ENCODE measurements around the gene EHF.

The EHF gene

GRCh38 chr11:34586488-34587281 is 34.2 kb upstream of the EHF start:
- TF ChIP-seq ZNF70 (CRISPR knock-in tag; IDR thresholded peaks at IDR 0.05): no peak
- no peak for TF ChIP-seq CREB5 (CRISPR knock-in tag; IDR thresholded peaks at IDR 0.05; ENCODE audit: low read depth)
- ATAC-seq: no peak; the same call in 2 of the 3 replicates

- no peak for TF ChIP-seq GLIS3 (CRISPR knock-in tag; IDR thresholded peaks at IDR 0.05)
- no peak for TF ChIP-seq TCF4 (CRISPR knock-in tag; IDR thresholded peaks at IDR 0.05; ENCODE audit: borderline replicate concordance)
- no peak for TF ChIP-seq ZNF8 (CRISPR knock-in tag; IDR thresholded peaks at IDR 0.05)
- TF ChIP-seq PPARA (CRISPR knock-in tag; IDR thresholded peaks at IDR 0.05; ENCODE audit: borderline replicate concordance): no peak
- no peak for TF ChIP-seq ESRRG (CRISPR knock-in tag; IDR thresholded peaks at IDR 0.05)
- no peak for TF ChIP-seq CSDC2 (CRISPR knock-in tag; IDR thresholded peaks at IDR 0.05)
- TF ChIP-seq PATZ1 (CRISPR knock-in tag; IDR thresholded peaks at IDR 0.05; ENCODE audit: borderline replicate concordance): no peak
- TF ChIP-seq TOX (CRISPR knock-in tag; IDR thresholded peaks at IDR 0.05; ENCODE audit: borderline replicate concordance): no peak
- ATAC-seq: no peak
Measured at GRCh38 chr11:34587282-34587677, 33.6 kb upstream of the EHF start.

GRCh38 chr11:34588023-34588422 is 32.9 kb upstream of the EHF start:
- ATAC-seq: no peak
- no peak for TF ChIP-seq CSDC2 (CRISPR knock-in tag; IDR thresholded peaks at IDR 0.05)
- no peak for TF ChIP-seq ZFP30 (CRISPR knock-in tag; IDR thresholded peaks at IDR 0.05)
- TF ChIP-seq POU6F1 (CRISPR knock-in tag; IDR thresholded peaks at IDR 0.05; ENCODE audit: borderline replicate concordance, low read depth): no peak
- no peak for TF ChIP-seq ARNTL (CRISPR knock-in tag; IDR thresholded peaks at IDR 0.05; ENCODE audit: borderline replicate concordance, low read depth)
- no peak for TF ChIP-seq ISL1 (CRISPR knock-in tag; IDR thresholded peaks at IDR 0.05)
- TF ChIP-seq CSRNP3 (CRISPR knock-in tag; IDR thresholded peaks at IDR 0.05): no peak
- TF ChIP-seq ZNF8 (CRISPR knock-in tag; IDR thresholded peaks at IDR 0.05): no peak
- TF ChIP-seq TCF4 (CRISPR knock-in tag; IDR thresholded peaks at IDR 0.05; ENCODE audit: borderline replicate concordance): no peak
- no peak for TF ChIP-seq GLIS3 (CRISPR knock-in tag; IDR thresholded peaks at IDR 0.05)
- no peak for TF ChIP-seq TOX (CRISPR knock-in tag; IDR thresholded peaks at IDR 0.05; ENCODE audit: borderline replicate concordance)
- no peak for TF ChIP-seq BACH2 (CRISPR knock-in tag; IDR thresholded peaks at IDR 0.05; ENCODE audit: borderline replicate concordance)
- TF ChIP-seq ZNF70 (CRISPR knock-in tag; IDR thresholded peaks at IDR 0.05): no peak
- no peak for TF ChIP-seq ZFP3 (CRISPR knock-in tag; IDR thresholded peaks at IDR 0.05)
- TF ChIP-seq SNAI2 (CRISPR knock-in tag; IDR thresholded peaks at IDR 0.05): no peak
- TF ChIP-seq TSHZ2 (CRISPR knock-in tag; IDR thresholded peaks at IDR 0.05): no peak
- no peak for TF ChIP-seq ESRRG (CRISPR knock-in tag; IDR thresholded peaks at IDR 0.05)
